OCI-LY7 (cell line): Measurements from ENCODE around the gene GGTLC2. TPM values are rescaled to one million over a fixed set of nuclear protein-coding genes. Genes with fewer than 3 reads are reported as not detected.
"Not testable (repeated sequence)": the region's sequence is repeated elsewhere in the genome, so short reads cannot be mapped to it uniquely, and the experiment has no call there.

Source experiments
- BruUV-seq: library from RNA; stranded (reverse); fragments of 400-500 nt; replicated peaks from 2 replicates; lab custom pipeline; 2021; lab: Mats Ljungman, UMichigan
- CTCF ChIA-PET: fragments of 300-600 bp; sonication (Branson Sonifier 250); formaldehyde crosslinking; loops from one replicate; lab custom pipeline; 2022; ENCODE audit warnings: antibody characterized with exemption; ENCODE audit not compliant: unreplicated experiment; lab: Charles Lee
- POLR2A ChIA-PET: fragments of 300-600 bp; sonication (Branson Sonifier 250); formaldehyde crosslinking; loops from one replicate; lab custom pipeline; 2022; ENCODE audit warnings: antibody characterized with exemption; lab: Charles Lee
- DNase-seq: peaks from one replicate; pipeline ENCODE4 v3.0.0-alpha.2; 2015; ENCODE audit warnings: low spot score
- H2AFZ ChIP-seq: fragments of 200-600 bp; sonication (generic), shearing (Covaris generic); 2 replicates; pipeline ENCODE4 v1.6.1; 2014; ENCODE audit warnings: mild to moderate bottlenecking, antibody characterized with exemption, low read length, moderate library complexity
- H3K27ac ChIP-seq: fragments of 200-600 bp; sonication (generic); 2 replicates; pipeline ENCODE4 v1.5.1; 2014; ENCODE audit warnings: mixed run types, low read depth, mild to moderate bottlenecking, moderate library complexity, low read length, inconsistent platforms; ENCODE audit not compliant: poor library complexity, severe bottlenecking
- H3K36me3 ChIP-seq: fragments of 200-600 bp; sonication (generic); 2 replicates; pipeline ENCODE4 v1.6.1; 2014; ENCODE audit warnings: mild to moderate bottlenecking, antibody characterized with exemption, low read length, moderate library complexity, mixed read lengths; ENCODE audit not compliant: insufficient read depth
- H3K4me1 ChIP-seq: fragments of 200-600 bp; sonication (generic); 2 replicates; pipeline ENCODE4 v1.5.1; 2014; ENCODE audit warnings: mild to moderate bottlenecking, low read length; ENCODE audit not compliant: insufficient read depth, poor library complexity, severe bottlenecking
- H3K4me2 ChIP-seq: fragments of 200-600 bp; sonication (generic); 2 replicates; pipeline ENCODE4 v1.6.1; 2014; ENCODE audit warnings: mild to moderate bottlenecking, low read length
- H3K4me3 ChIP-seq: fragments of 200-600 bp; sonication (generic); 2 replicates; pipeline ENCODE4 v1.5.1; 2014; ENCODE audit warnings: mild to moderate bottlenecking, low read depth, low read length; ENCODE audit not compliant: poor library complexity, severe bottlenecking
- H3K79me2 ChIP-seq: fragments of 200-600 bp; sonication (generic); 2 replicates; pipeline ENCODE4 v1.6.1; 2016; ENCODE audit warnings: low read depth, mild to moderate bottlenecking, low read length, moderate library complexity, mixed read lengths; ENCODE audit not compliant: insufficient read depth
- H3K9me2 ChIP-seq: fragments of 200-600 bp; sonication (generic); 2 replicates; pipeline ENCODE4 v1.6.1; 2016; ENCODE audit warnings: mild to moderate bottlenecking, low read length, mixed read lengths; ENCODE audit not compliant: insufficient read depth
- H3K9me3 ChIP-seq: fragments of 200-600 bp; sonication (generic); 2 replicates; pipeline ENCODE4 v1.6.1; 2014; ENCODE audit warnings: mild to moderate bottlenecking, mixed run types, low read length, mixed read lengths
- H4K20me1 ChIP-seq: fragments of 200-600 bp; sonication (generic); 2 replicates; pipeline ENCODE4 v1.6.1; 2014; ENCODE audit warnings: mild to moderate bottlenecking, antibody characterized with exemption, low read length, moderate library complexity, mixed read lengths; ENCODE audit not compliant: insufficient read depth
- CTCF ChIP-seq: fragments of 200-600 bp; sonication (generic); conservative IDR thresholded peaks from 2 replicates; pipeline ENCODE4 v1.5.1; 2014; ENCODE audit warnings: mild to moderate bottlenecking, antibody characterized with exemption, low read length, moderate library complexity, mixed read lengths
- EZH2phosphoT487 ChIP-seq: fragments of 200-600 bp; sonication (generic); IDR thresholded peaks from 2 replicates; pipeline ENCODE4 v1.6.1; 2018; ENCODE audit warnings: low read depth, borderline replicate concordance, mild to moderate bottlenecking, mixed run types, antibody characterized with exemption, low read length, moderate library complexity, mixed read lengths
- intact Hi-C: fragments of 100-400 bp; cut with micrococcal nuclease; formaldehyde crosslinking; loops from one replicate; pipeline ENCODE4 v1.10.0; 2022; ENCODE audit not compliant: unreplicated experiment
- total RNA-seq, 2 experiments: library from RNA; depleted of rRNA in 1 of 2; stranded (reverse); fragments of >200 nt in 1 of 2; shearing (Covaris generic) in 1 of 2; gene quantifications; 2 replicates each; pipeline ENCODE4 v1.2.3, GENCODE V29; 2014 to 2022

The GGTLC2 gene
- total RNA-seq, 2 experiments from 2014 or later, result not detected

DNA sequence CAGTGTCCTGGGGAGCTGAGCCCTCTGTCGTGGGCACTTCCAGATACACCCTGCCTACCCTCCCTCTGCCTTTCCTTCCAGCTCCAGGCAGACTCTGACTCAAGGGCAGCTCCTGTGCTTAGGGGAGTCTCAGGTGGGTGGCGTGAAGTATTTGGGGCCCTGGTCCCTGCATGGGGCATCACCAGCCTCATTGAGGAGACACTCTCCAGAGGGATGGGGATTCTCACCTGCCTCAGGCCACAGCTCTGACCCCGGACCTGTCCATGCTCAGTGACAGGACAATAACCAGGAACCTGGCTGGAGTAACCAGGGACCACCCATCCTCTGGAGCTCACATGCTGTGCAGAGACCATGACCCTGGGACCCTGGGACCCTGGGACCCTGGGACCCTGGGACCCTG, 41.2 kb downstream of the GGTLC2 start:
- CTCF ChIA-PET, result interaction anchor here (0.5 to 2.3 kb wide), 4 partner anchors 18 to 110 kb away, joined by 3 to 11 read pairs (median 3); no protein-coding TSS in a partner anchor
- H3K27ac ChIP-seq, result peak overlapping the region; percentile 64
- peak overlapping the region; percentile 78 for H3K4me2 ChIP-seq

DNA sequence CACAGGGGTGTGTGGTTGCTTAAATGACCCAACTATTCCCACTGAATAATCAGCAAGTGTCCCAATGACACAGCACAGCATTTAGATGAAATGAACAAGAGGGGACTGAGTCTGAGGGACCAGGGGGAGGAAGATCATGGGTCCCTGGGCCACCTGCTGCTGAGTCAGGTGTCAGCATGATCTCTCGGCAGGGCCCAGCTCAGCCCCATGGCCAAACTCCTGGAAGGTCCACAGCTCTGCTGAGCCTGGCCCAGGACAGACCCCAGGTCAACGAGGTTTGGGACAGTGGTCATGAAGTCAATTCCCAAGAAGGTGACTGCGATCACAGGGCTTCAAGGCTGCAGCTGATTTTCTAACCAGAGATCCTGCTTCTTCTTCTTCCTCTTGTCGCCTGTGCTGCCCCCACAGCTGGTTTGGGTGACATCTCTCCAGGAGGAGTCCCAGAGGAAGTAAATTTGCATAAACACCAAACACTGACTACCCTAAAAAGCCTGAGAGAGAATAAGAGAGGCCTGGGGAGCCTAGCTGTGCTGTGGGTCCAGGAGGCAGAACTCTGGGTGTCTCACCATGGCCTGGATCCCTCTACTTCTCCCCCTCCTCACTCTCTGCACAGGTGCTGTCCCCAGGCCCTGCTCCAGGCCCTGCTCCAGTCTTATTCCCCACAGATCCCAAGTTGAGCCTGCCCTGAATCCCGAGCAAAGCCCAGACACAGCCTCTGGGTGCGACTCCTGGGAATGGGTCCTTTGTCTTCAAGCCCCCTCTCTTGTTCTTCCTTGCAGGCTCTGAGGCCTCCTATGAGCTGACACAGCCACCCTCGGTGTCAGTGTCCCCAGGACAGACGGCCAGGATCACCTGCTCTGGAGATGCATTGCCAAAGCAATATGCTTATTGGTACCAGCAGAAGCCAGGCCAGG, 42.0 kb downstream of the GGTLC2 start:
- Histone ChIP-seq H3K4me1 (peaks cover 52% of the 10 kb centered on the region), H3K4me2 (peak overlapping the region; percentile 78), H3K27ac (peak overlapping the region; percentile 64), H3K4me3 (peak overlapping the region; percentile 49)
- POLR2A ChIA-PET, H3K36me3 ChIP-seq, H3K79me2 ChIP-seq, H3K9me2 ChIP-seq, H4K20me1 ChIP-seq, BruUV-seq, H3K9me3 ChIP-seq, H2AFZ ChIP-seq: not testable (repeated sequence)
- intact Hi-C loops, result loop anchor here (1.0 kb wide), 1 partner anchor 20 kb away; no protein-coding TSS in a partner anchor
- CTCF ChIA-PET, result interaction anchor here (1.0 to 2.3 kb wide), 3 partner anchors 19 to 136 kb away, joined by 3 to 11 read pairs (median 3); no protein-coding TSS in a partner anchor
- DNase-seq, result peak; percentile 86

More for the DNA sequence above, 41.2 kb downstream of the GGTLC2 start:
- Histone ChIP-seq H3K36me3 (no peaks in the 10 kb centered on the region), H3K79me2 (no peaks in the 10 kb centered on the region), H3K9me3 (no peaks in the 10 kb centered on the region), H3K4me1 (peaks cover 50% of the 10 kb centered on the region), H3K9me2 (no peaks in the 10 kb centered on the region), H2AFZ (no peak overlapping the region), H3K4me3 (no peak overlapping the region), H4K20me1 (no peaks in the 10 kb centered on the region)
- no TSS peak for BruUV-seq
- POLR2A ChIA-PET, result interaction anchor here (1.0 kb wide), 1 partner anchor 20 kb away, joined by 3 read pairs; no protein-coding TSS in a partner anchor
- no peak for TF ChIP-seq CTCF
- DNase-seq, result no peak
- intact Hi-C loops, result no loop called here

- Histone ChIP-seq H3K9me2 (no peaks in the 10 kb centered on the region), H3K27ac (peak overlapping the region; percentile 64), H3K79me2 (no peaks in the 10 kb centered on the region), H4K20me1 (no peaks in the 10 kb centered on the region), H3K4me1 (peaks cover 60% of the 10 kb centered on the region), H2AFZ (no peak overlapping the region), H3K4me2 (peak overlapping the region; percentile 78), H3K36me3 (no peaks in the 10 kb centered on the region), H3K4me3 (peak overlapping the region; percentile 49), H3K9me3 (no peaks in the 10 kb centered on the region)
- intact Hi-C loops, result loop anchor here (1.0 kb wide), 1 partner anchor 22 kb away; no protein-coding TSS in a partner anchor
- peak; percentile 68 for DNase-seq
- BruUV-seq, result no TSS peak
- peak; percentile 97 for TF ChIP-seq CTCF
- TF ChIP-seq EZH2phosphoT487, result no peak
- ChIA-PET CTCF (no interaction called here), POLR2A (no interaction called here)
Measured at GRCh38 chr22:22687638-22688500, 43.5 kb downstream of the GGTLC2 start.
